SK-N-SH (cell line): ENCODE results near the gene ME2. TPM values are rescaled to one million over a fixed set of nuclear protein-coding genes. Genes with fewer than 3 reads are reported as not detected.
"Not testable (repeated sequence)": the region's sequence is repeated elsewhere in the genome, so short reads cannot be mapped to it uniquely, and the experiment has no call there.

Experiments
- CTCF ChIA-PET: fragments of 300-600, 350-600 bp; formaldehyde crosslinking; extraction: SDS; loops from one replicate; lab custom pipeline; 2021; lab: Yijun Ruan, JAX
- POLR2A ChIA-PET: fragments of 350-600 bp; sonication (Branson Sonifier 250); formaldehyde crosslinking; extraction: SDS; loops from one replicate; lab custom pipeline; 2020; ENCODE audit warnings: antibody characterized with exemption, inconsistent platforms; lab: Yijun Ruan, JAX
- DNase-seq: peaks from one replicate; pipeline ENCODE4 v3.0.0; 2012
- H2AFZ ChIP-seq: fragments of 200-600 bp; sonication (generic); 2 replicates; pipeline ENCODE4 v1.8.1; 2016; ENCODE audit warnings: antibody characterized with exemption, mild to moderate bottlenecking, low read depth
- H3F3A ChIP-seq: fragments of 200-600 bp; sonication (generic); replicated peaks from 2 replicates; pipeline ENCODE3; 2016; ENCODE audit warnings: antibody characterized with exemption, mild to moderate bottlenecking; ENCODE audit not compliant: insufficient read depth
- H3K27ac ChIP-seq, 2 experiments: fragments of 200-500 bp in 1 of 2; fragments of 200-600 bp in 1 of 2; sonication (Bioruptor generic) in 1 of 2; sonication (generic), shearing (Covaris generic) in 1 of 2; 2 replicates each; pipeline versions ENCODE4 v1.5.1 to v1.6.1; 2014 to 2016; ENCODE audit warnings: low read depth in 2 of 2, inconsistent platforms in 1 of 2, low read length in 1 of 2, mild to moderate bottlenecking in 1 of 2, mixed read lengths in 1 of 2
- H3K27me3 ChIP-seq: fragments of 200-600 bp; sonication (generic), shearing (Covaris generic); 2 replicates; pipeline ENCODE4 v1.6.1; 2016; ENCODE audit warnings: mixed run types; ENCODE audit not compliant: insufficient read depth
- H3K36me3 ChIP-seq, 2 experiments: fragments of 200-500 bp in 1 of 2; fragments of 200-600 bp in 1 of 2; sonication (Bioruptor generic) in 1 of 2; sonication (generic) in 1 of 2; replicated peaks in 1 of 2; 2 replicates each; pipeline versions ENCODE3 to v1.5.1; 2014 to 2016; ENCODE audit warnings: low read length in 1 of 2, mild to moderate bottlenecking in 1 of 2; ENCODE audit not compliant: insufficient read depth in 2 of 2, control insufficient read depth in 1 of 2
- H3K4me1 ChIP-seq, 2 experiments: fragments of 200-500 bp in 1 of 2; fragments of 200-600 bp in 1 of 2; sonication (Bioruptor generic) in 1 of 2; sonication (generic), shearing (Covaris generic) in 1 of 2; 2 replicates each; pipeline versions ENCODE4 v1.5.1 to v1.6.1; 2014 to 2016; ENCODE audit warnings: low read depth in 1 of 2, low read length in 1 of 2, mixed run types in 1 of 2; ENCODE audit not compliant: insufficient read depth in 2 of 2, control insufficient read depth in 1 of 2
- H3K4me2 ChIP-seq: fragments of 200-600 bp; sonication (generic), shearing (Covaris generic); 2 replicates; pipeline ENCODE4 v1.6.1; 2017; ENCODE audit warnings: mixed run types
- H3K4me3 ChIP-seq, 2 experiments: fragments of 200-500 bp in 1 of 2; fragments of 200-600 bp in 1 of 2; sonication (Bioruptor generic) in 1 of 2; sonication (generic), shearing (Covaris generic) in 1 of 2; 2 replicates each; pipeline versions ENCODE4 v1.5.1 to v1.8.1; 2014 to 2016; ENCODE audit warnings: low read depth in 2 of 2, inconsistent platforms in 1 of 2, low read length in 1 of 2, mild to moderate bottlenecking in 1 of 2, mixed read lengths in 1 of 2, moderate library complexity in 1 of 2
- H3K79me2 ChIP-seq: fragments of 200-600 bp; sonication (generic); 2 replicates; pipeline ENCODE4 v1.8.1; 2017; ENCODE audit warnings: mild to moderate bottlenecking; ENCODE audit not compliant: insufficient read depth
- H3K9ac ChIP-seq: fragments of 200-600 bp; sonication (generic); 2 replicates; pipeline ENCODE4 v1.6.1; 2017; ENCODE audit warnings: mixed run types
- H3K9me2 ChIP-seq: fragments of 200-600 bp; sonication (generic); 2 replicates; pipeline ENCODE4 v1.6.1; 2017; ENCODE audit warnings: mixed run types
- H3K9me3 ChIP-seq: fragments of 200-600 bp; sonication (generic); 2 replicates; pipeline ENCODE4 v1.6.1; 2017; ENCODE audit warnings: mixed run types, mild to moderate bottlenecking, moderate library complexity
- H4K20me1 ChIP-seq: fragments of 200-600 bp; sonication (generic); 2 replicates; pipeline ENCODE4 v1.6.1; 2017; ENCODE audit warnings: mild to moderate bottlenecking, mixed run types; ENCODE audit not compliant: insufficient read depth
- ELF1 ChIP-seq: IDR thresholded peaks from 2 replicates; pipeline ENCODE4 v1.4.0; 2012
- FOSL2 ChIP-seq: IDR thresholded peaks from 2 replicates; pipeline ENCODE4 v1.4.0; 2012; ENCODE audit warnings: low read depth, mild to moderate bottlenecking, moderate library complexity, borderline replicate concordance
- FOXJ3 ChIP-seq: sonication (generic); formaldehyde crosslinking; IDR thresholded peaks from 2 replicates; pipeline ENCODE4 v1.5.1; 2020; ENCODE audit warnings: mild to moderate bottlenecking, missing genetic modification reagents
- GATA2 ChIP-seq: sonication (generic); formaldehyde crosslinking; IDR thresholded peaks from 2 replicates; pipeline ENCODE4 v1.5.0; 2020; ENCODE audit warnings: mild to moderate bottlenecking, missing genetic modification reagents
- IRF3 ChIP-seq: fragments of 150-350 bp; IDR thresholded peaks from 2 replicates; pipeline ENCODE4 v1.6.1; 2016; ENCODE audit warnings: mild to moderate bottlenecking, low read depth, low read length
- MEF2A ChIP-seq: IDR thresholded peaks from 2 replicates; pipeline ENCODE4 v1.4.0; 2012; ENCODE audit warnings: low read depth, borderline replicate concordance
- REST ChIP-seq: IDR thresholded peaks from 2 replicates; pipeline ENCODE4 v1.6.1; 2012; ENCODE audit warnings: mild to moderate bottlenecking, low read depth, low read length, moderate library complexity
- RXRA ChIP-seq: IDR thresholded peaks from 2 replicates; pipeline ENCODE4 v1.4.0; 2012; ENCODE audit warnings: low read depth, mild to moderate bottlenecking, borderline replicate concordance
- SIN3A ChIP-seq: IDR thresholded peaks from 2 replicates; pipeline ENCODE4 v1.6.1; 2012; ENCODE audit warnings: low read depth, mild to moderate bottlenecking, low read length, moderate library complexity, borderline replicate concordance
- SMC3 ChIP-seq: IDR thresholded peaks from 2 replicates; pipeline ENCODE4 v1.6.1; 2012; ENCODE audit warnings: low read depth, low read length, improper control_type of control experiment
- WGBS: methylation state at CpG from one replicate; pipeline ENCODE4 v1.1.6; 2017; ENCODE audit warnings: low lambda C conversion rate; 5-methylcytosine and 5-hydroxymethylcytosine counted together
- polyA plus RNA-seq, 3 experiments: library from polyadenylated mRNA; depleted of rRNA; stranded (reverse); fragments of >200 nt; gene quantifications; 2 replicates each; pipeline ENCODE4 v1.2.3, GENCODE V29; 2012

Gene ME2
- polyA plus RNA-seq, 1 of the 3 experiments (the other 2 are of a cell fraction): 35.1 TPM

- peaks cover 8 to 26% of the 10 kb centered on the region in 2 experiments for H3K36me3 ChIP-seq
- H2AFZ ChIP-seq: no peak overlapping the region
- no peak overlapping the region for H3K4me3 ChIP-seq
- no peak overlapping the region for H3K4me2 ChIP-seq
- ChIA-PET CTCF (no interaction called here), POLR2A (no interaction called here)
- no peak for DNase-seq
- TF ChIP-seq ELF1 (no peak), SMC3 (no peak), FOSL2 (no peak), IRF3 (no peak), REST (no peak), SIN3A (no peak), MEF2A (no peak), GATA2 (CRISPR knock-in tag) (no peak), FOXJ3 (CRISPR knock-in tag) (no peak), RXRA (no peak)
- H4K20me1 ChIP-seq: no peaks in the 10 kb centered on the region
- H3K27me3 ChIP-seq: no peaks in the 10 kb centered on the region
- H3K9me3 ChIP-seq: no peaks in the 10 kb centered on the region
- WGBS: 89% methylated on average over 3 of the region's 4 CpGs
- no peaks in the 10 kb centered on the region for H3K4me1 ChIP-seq
- H3K27ac ChIP-seq: no peak overlapping the region
- H3K9ac ChIP-seq: no peak overlapping the region
- peaks cover 13% of the 10 kb centered on the region for H3F3A ChIP-seq
- no peaks in the 10 kb centered on the region for H3K9me2 ChIP-seq
- H3K79me2 ChIP-seq: no peaks in the 10 kb centered on the region
These were observed 65.5 kb downstream of the ME2 start for GRCh38 chr18:50944245-50944932.

GRCh38 chr18:50945918-50946317 is 67.0 kb downstream of the ME2 start:
- not testable (repeated sequence) for H3K27me3 ChIP-seq, H3K79me2 ChIP-seq

More at GRCh38 chr18:50945918-50946317, 67.0 kb downstream of the ME2 start:
- H2AFZ ChIP-seq, H3K27ac ChIP-seq, DNase-seq, H3K9me3 ChIP-seq, POLR2A ChIA-PET, H3K9me2 ChIP-seq, H4K20me1 ChIP-seq, H3K9ac ChIP-seq, H3K4me2 ChIP-seq, H3K4me1 ChIP-seq, CTCF ChIA-PET, H3K4me3 ChIP-seq: not testable (repeated sequence)
- peaks cover 13% of the 10 kb centered on the region for H3F3A ChIP-seq
- H3K36me3 ChIP-seq: peaks cover 6 to 17% of the 10 kb centered on the region in 2 experiments
- WGBS: 100% methylated on average over 2 of the region's 2 CpGs
